ENCODE data around the gene WDHD1.
"Not testable (repeated sequence)": the region's sequence is repeated elsewhere in the genome, so short reads cannot be mapped to it uniquely, and the experiment has no call there.

The WDHD1 gene

DNA sequence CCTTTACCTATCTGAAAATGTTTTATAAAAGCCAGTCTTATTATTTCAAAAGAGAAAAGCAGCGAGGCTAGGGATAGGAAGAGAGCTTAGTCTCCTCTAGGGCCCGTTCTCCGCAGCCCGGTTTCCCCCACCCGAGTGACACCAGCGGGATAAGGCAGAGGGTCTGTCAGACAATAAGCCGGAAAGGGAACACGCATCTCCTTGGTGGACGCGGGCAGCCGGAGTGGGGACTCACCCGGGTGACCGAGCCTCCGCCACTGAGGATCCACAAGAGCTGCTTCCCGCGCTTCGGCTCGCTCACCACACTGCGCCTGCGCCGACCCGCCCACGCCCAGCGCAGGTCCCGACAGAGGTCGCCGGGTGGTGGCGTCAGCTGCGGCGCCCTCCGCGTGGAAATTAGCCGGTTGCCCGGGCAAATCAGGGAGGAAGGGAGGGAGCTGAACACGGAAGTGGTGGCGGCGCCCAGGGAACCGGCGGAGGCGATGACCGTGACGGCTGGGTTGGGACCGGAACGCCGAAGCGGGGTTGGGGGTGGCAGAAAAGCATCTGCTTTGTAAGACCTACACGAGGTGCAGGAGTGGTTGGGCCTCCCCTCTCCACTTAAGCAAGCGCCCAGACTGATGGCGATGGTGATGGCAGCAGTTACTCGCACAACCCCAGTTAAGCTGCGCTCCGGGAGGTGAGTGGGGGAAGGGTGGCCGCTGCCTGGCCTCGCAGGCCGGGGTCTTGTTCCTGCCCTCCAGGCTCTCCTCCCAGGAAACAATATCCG is at the start of gene WDHD1, which contains the start of gene SOCS4:
Gene WDHD1, minus strand, starts transcription at position 307 of the 769 bp plus-strand sequence. CDS start 312 bp downstream, outside the sequence.
Gene SOCS4, plus strand, starts transcription at position 444 of the 769 bp plus-strand sequence. CDS start 15,806 bp downstream, outside the sequence.
- peak; percentile 98 for DNase-seq

- DNase-seq, result no peak
Measured at GRCh38 chr14:55075628-55076175, 48.8 kb upstream of the WDHD1 start.

- peak; percentile 74 for DNase-seq
Measured at GRCh38 chr14:55074662-55075061, 47.8 kb upstream of the WDHD1 start.

- DNase-seq, result no peak
Measured at GRCh38 chr14:55073856-55074255, 47.0 kb upstream of the WDHD1 start.

- peak; percentile 18 for DNase-seq
Measured at GRCh38 chr14:55071870-55072640, 45.2 kb upstream of the WDHD1 start.

GRCh38 chr14:55070981-55071411 is 44.1 kb upstream of the WDHD1 start:
- DNase-seq, result no peak

- no peak for DNase-seq
Measured at GRCh38 chr14:55066223-55066622, 39.3 kb upstream of the WDHD1 start.

- no peak for DNase-seq
Measured at GRCh38 chr14:55065411-55065810, 38.5 kb upstream of the WDHD1 start.

GRCh38 chr14:55064896-55065295 is 38.0 kb upstream of the WDHD1 start:
- not testable (repeated sequence) for DNase-seq

DNA sequence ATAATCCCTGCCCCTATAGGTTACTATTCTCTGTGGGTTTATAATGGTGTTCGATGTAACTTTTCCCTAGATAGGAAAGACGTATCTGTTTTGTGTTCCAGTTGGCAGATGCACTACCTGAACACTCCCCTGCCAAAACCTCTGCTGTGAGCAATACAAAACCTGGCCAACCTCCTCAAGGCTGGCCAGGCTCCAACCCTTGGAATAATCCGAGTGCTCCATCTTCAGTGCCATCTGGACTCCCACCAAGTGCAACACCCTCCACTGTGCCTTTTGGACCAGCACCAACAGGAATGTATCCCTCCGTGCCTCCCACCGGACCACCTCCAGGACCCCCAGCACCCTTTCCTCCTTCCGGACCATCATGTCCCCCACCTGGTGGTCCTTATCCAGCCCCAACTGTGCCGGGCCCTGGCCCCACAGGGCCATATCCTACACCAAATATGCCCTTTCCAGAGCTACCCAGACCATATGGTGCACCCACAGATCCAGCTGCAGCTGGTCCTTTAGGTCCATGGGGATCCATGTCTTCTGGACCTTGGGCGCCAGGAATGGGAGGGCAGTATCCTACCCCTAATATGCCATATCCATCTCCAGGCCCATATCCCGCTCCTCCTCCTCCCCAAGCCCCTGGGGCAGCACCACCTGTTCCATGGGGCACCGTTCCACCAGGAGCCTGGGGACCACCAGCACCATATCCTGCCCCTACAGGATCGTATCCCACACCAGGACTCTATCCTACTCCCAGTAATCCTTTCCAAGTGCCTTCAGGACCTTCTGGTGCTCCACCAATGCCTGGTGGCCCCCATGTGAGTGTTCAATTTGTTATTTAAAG is 35.8 kb upstream of the WDHD1 start:
- no peak for DNase-seq

DNA sequence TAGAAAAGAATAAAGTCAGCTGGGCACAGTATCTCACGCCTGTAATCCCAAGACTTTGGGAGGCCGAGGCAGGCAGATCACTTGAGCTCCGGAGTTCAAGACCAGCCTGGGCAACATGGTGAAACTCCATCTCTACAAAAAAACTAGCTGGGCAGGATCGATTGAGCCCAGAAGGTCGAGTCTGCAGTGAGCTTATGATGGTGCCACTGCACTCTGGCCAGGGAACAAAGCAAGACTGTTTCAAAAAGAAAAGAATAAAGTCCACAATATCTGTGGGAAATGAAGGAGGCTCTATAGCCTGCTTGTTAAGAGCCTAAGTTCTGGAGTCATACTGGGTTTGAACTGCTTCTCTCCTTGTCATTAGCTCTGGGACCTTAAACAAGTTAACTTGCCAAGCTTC is 32.4 kb upstream of the WDHD1 start:
- no peak for DNase-seq

GRCh38 chr14:55057919-55058318 is 31.0 kb upstream of the WDHD1 start:
- no peak for DNase-seq

DNA sequence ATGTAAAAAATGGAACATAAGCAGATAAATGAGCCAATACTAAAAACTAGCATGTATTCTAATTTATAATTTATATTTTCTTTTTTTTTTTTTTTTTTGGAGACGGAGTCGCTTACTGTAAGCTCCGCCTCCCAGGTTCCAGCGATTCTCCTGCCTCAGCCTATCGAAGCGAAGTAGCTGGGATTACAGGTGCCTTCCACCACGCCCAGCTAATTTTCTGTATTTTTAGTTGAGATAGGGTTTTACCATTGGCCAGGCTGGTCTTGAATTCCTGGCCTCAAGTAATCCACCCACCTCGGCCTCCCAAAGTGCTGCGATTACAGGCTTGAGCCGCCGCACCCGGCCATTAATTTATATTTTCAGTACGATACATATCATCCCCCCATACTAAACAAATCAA is 27.2 kb upstream of the WDHD1 start:
- no peak for DNase-seq

GRCh38 chr14:55053500-55053899 is 26.6 kb upstream of the WDHD1 start:
- no peak for DNase-seq

- DNase-seq, result no peak
Measured at GRCh38 chr14:55053018-55053417, 26.1 kb upstream of the WDHD1 start.

DNA sequence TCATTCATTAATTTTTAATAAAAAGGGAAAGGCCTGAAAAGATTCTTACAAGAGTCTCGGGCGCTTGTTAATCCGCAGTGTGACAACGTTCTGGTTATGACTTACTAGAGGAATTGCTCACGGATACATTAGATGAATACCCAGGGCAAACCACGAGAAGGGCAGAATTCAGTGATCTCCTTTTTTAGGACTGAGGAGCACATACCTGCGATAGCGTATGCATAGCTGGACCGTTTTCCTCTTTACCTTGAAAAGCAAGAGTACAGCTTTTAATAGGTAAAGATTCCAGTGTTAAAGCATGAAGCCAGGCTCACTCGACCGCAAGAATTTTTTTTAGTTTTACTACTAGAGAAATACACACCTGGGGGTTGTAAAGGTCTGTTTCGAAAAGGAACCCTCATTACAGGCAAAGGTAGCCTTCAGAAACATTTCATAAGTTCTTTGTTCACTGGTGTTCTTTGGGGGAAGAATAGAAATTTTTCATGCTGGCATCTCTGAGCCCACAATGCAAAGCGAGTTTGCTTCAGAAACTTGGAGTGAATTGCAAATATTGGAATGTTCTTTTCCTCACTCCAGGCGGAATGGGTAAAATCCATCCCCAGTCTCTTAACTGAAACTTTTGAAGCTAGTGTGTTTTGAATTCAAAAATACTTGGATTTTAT is 25.5 kb upstream of the WDHD1 start:
- no peak for DNase-seq

- peak; percentile 98 for DNase-seq
Measured at GRCh38 chr14:55051423-55052268, 24.7 kb upstream of the WDHD1 start, which contains the start of gene MAPK1IP1L. Gene MAPK1IP1L, plus strand, starts transcription at chr14:55051647. Its CDS starts 10,037 bp downstream, at chr14:55061684.

DNA sequence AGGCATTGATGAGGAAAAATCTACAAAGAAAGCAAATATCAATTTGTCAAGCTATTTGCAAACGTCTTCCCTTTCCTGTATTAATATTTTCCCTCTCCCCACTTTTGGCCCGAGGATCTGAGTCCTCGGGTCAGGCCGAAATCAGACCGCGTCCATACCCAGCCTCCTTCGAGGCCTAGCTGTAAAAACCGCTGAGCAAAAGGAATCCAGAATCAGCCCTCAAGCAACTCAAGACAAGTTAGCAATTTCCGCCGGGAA is 24.2 kb upstream of the WDHD1 start:
- no peak for DNase-seq

GRCh38 chr14:55048900-55049436 is 22.1 kb upstream of the WDHD1 start:
- peak; percentile 24 for DNase-seq

DNA sequence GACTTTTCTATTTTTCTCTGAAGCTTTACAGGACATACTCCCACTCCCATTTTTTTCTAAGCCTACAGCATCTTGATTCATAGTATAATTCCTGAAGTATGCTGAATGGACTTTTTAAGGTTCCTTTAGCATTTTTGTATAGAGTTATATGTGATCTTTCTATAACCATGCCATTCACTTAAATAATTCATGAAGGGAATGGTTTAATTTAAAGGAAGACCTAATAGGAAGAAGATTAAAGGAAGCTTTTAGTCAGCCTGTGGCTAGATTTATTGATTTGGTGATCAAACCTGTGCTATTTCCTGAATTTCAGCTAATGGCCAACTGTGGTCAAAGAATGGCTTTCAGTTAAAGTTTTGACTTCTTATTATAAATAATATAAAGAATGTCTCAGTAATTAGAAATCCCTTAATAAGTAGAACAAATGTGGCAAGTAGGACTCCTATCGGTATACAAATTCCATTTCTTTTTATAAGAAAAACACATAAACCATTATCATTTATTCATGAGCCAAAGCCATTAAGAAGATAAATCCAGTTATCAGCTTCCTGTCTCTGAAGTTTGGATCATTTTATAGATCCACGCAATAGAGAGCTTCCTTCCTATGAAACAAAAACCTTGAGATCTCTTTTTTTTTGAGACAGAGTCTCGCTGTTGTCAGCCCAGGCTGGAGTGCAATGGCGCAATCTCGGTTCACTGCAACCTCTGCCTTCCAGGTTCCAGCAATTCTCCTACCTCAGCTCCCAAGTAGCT is 20.6 kb upstream of the WDHD1 start:
- DNase-seq, result no peak

Data from NCI-H69 (cell line).